Measurements from ENCODE around the gene LXN.

DNA sequence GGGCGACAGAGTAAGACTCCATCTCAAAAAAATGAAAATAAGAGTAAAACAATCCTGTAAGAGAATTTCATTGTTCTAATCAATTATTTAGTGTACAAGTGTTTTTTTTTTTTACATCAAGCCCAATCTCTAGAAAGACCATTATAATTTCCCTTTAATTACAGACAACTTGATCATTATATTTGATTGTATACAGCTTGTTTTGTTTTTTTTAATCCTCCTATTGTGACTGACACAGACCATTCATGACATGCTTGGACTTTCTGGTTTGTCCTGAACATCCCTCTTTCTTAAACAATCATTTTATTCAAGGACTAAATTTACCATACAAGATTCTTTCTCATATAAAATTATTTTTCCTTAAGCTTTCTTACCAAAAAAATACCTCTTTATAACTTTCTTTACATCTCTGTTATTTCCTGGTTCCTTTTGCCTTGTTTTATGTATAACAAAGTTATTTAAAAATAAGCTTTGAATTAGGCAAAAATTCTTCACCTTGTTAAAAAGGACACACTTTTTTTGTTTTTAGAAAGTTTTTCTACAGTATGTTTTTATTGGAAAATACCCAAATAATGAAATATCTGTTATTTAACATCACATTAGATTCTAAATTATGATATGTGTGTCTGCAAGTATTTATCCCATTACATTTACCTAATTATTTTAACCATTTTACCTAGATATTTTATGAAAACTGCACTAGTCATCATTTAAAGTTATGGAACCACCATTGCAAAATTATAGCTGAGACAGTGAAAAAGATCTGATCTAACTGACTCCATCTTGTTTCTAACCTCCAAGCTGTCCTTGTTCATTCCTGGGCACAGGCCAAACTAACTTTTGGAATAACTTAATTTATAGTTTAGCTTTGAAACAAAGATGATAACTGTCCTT, 54.2 kb downstream of the LXN start:
- TF ChIP-seq EZH2 (IDR thresholded peaks at IDR 0.05; ENCODE audit: borderline replicate concordance, low read length) (no peak), CTCF (conservative IDR thresholded peaks at IDR 0.05 in 1 of 2, IDR thresholded peaks at IDR 0.05 in 1 of 2; ENCODE audit: extremely low read depth in 1 of 2, insufficient read depth in 1 of 2, low read depth in 1 of 2, low read length in 2 of 2) (no peak)
